ENCODE results near the gene HOMER2. TPM values are rescaled to one million over a fixed set of nuclear protein-coding genes. Genes with fewer than 3 reads are reported as not detected.

HOMER2 gene
- polyA plus RNA-seq, 3 donors = 0.92 to 2.4 (median 1.6) TPM

DNA sequence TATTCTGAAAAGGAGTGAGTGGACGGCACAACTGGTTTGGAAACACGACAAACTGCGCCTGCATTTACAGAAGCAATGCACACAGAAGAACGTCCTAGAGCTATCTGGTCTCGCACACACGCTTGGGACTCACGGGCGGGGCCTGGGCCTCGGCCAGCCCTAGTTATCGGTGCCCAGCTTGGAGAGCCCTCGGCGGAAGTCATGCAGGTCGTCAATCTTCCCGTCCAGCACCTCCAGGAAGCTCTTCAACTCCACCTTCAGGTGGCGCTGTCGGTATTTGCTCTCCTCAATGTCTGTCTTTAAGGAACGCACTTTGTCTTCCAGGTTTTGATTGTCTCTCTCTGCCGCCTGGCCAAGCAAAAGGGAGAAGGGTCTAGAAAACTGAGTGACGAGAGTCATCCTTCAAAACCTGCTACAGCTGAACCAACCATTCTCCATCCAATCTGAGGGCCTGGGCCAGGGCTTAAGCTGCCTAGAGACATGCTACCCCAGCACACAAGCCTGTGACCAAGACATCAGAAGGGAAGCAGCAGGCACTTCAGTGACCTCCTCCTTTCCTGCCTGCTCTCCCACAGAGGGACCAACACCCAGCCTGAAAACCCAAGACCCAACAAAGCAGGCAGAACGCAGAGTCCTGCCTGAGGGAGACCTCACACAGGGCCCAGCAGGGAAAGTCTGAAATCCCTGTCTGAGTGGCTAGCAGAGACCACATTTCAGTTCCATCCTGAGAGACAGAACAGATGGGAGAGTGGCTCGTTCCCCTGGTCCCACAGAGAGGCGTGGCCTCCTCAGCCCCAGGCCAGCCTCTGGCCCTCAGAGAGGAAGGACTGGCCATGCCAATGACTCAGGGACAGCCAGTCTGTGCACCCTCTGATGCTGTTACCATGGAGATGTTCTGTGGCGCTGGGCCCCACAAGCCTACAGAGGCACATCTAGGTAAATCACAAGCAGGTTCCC lies 102.7 kb downstream of the HOMER2 start:
- peak overlapping the region in 5 of 7 donors; percentile 4 to 79 (median 64) for H3K27ac Mint-ChIP-seq
- Histone ChIP-seq H3K36me3 (replicated peaks in 1 of 2; ENCODE audit: control insufficient read depth in 1 of 2, insufficient read depth in 2 of 2, low read length in 2 of 2) (no peaks in the 10 kb centered on the region), H3K27ac (ENCODE audit: low read depth in 1 of 2, low read length in 2 of 2) (peak overlapping the region in 1 of 2 donors; percentile 42), H3K79me2 (ENCODE audit: insufficient read depth, low read length) (no peaks in the 10 kb centered on the region), H4K20me1 (ENCODE audit: insufficient read depth, low read length) (no peaks in the 10 kb centered on the region), H3K9me3 (replicated peaks in 1 of 2; ENCODE audit: control insufficient read depth in 1 of 2, insufficient read depth in 1 of 2, low read length in 2 of 2) (no peaks in the 10 kb centered on the region), H3K9ac (ENCODE audit: insufficient read depth, low read length, poor library complexity, severe bottlenecking) (no peak overlapping the region), H2AFZ (ENCODE audit: insufficient read depth, low read depth, low read length, poor library complexity, severe bottlenecking) (peak overlapping the region; percentile 78), H3K4me2 (replicated peaks; ENCODE audit: extremely low read depth, low read length, poor library complexity, severe bottlenecking) (peak overlapping the region; percentile 46), H3K4me3 (replicated peaks in 1 of 3; ENCODE audit: low read depth in 2 of 3, low read length in 3 of 3) (no peak overlapping the region), H3K4me1 (ENCODE audit: control insufficient read depth in 1 of 2, insufficient read depth in 2 of 2, low read length in 2 of 2) (peaks cover 26 to 28% of the 10 kb centered on the region in 2 donors), H3K27me3 (ENCODE audit: control insufficient read depth in 2 of 2, insufficient read depth in 2 of 2, low read length in 2 of 2) (no peaks in the 10 kb centered on the region)
- no peaks in the 10 kb centered on the region for H3K36me3 Mint-ChIP-seq
- 13% methylated on average over 23 of the region's 23 CpGs for WGBS (ENCODE audit: insufficient coverage)
- peaks cover 26% of the 10 kb centered on the region for H3K4me1 Mint-ChIP-seq
- intact Hi-C loops (cut with micrococcal nuclease) = loop anchor here (5.0 kb wide), 3 partner anchors 38 to 152 kb away; partner anchors contain the start of gene RAMAC (in 1 of the 2)
- peak; percentile 76 to 84 (median 80) for DNase-seq
- no peaks in the 10 kb centered on the region for H3K9me3 Mint-ChIP-seq
- TF ChIP-seq, protein P1, sequence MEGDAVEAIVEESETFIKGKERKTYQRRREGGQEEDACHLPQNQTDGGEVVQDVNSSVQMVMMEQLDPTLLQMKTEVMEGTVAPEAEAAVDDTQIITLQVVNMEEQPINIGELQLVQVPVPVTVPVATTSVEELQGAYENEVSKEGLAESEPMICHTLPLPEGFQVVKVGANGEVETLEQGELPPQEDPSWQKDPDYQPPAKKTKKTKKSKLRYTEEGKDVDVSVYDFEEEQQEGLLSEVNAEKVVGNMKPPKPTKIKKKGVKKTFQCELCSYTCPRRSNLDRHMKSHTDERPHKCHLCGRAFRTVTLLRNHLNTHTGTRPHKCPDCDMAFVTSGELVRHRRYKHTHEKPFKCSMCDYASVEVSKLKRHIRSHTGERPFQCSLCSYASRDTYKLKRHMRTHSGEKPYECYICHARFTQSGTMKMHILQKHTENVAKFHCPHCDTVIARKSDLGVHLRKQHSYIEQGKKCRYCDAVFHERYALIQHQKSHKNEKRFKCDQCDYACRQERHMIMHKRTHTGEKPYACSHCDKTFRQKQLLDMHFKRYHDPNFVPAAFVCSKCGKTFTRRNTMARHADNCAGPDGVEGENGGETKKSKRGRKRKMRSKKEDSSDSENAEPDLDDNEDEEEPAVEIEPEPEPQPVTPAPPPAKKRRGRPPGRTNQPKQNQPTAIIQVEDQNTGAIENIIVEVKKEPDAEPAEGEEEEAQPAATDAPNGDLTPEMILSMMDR (IDR thresholded peaks at IDR 0.05) = peak; percentile 85
- peaks cover 0 to 2% (median 1%) of the 10 kb centered on the region in 3 donors for H3K27me3 Mint-ChIP-seq (ENCODE audit: low read depth in 3 of 3)
- H3K4me3 Mint-ChIP-seq = peak overlapping the region; percentile 60 to 81

DNA sequence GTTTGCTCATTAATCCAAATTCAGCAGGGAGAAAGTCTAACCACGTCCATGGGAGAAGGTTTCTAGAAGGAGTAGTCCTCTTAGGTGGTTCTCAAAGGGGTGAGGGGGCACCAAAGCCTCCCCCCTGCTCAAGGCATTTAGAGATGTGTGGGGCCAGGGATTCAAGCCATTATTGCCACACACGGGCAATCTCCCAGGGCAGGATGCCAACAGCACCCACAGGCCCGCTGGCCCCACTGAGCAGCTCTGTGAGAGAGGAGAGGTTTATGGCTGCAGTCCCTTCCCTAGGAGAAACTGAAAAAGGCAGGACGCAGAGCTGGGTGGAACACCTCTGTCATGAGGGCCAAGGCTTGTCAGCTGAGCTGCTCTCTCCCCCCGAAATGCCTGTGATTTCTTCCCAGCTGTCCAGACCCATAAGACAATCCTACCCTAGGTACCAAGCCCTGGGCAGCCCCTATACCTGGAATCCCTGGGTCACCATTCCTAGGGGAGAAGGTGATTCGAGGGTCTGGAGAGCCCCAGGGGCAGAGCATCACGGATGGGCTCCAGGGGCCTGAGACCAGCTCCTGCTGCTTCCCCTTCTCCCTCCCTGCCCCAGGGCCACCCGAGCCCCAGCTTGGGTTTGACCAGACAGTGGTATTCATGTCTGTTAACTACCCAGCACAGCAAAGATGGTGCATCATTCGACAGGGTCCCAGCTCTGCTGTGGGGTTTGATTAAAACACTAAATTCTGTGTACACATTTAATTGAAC lies 104.1 kb downstream of the HOMER2 start:
- no peaks in the 10 kb centered on the region for H3K79me2 ChIP-seq (ENCODE audit: insufficient read depth, low read length)
- Mint-ChIP-seq H3K36me3 (no peaks in the 10 kb centered on the region), H3K27me3 (ENCODE audit: low read depth in 3 of 3) (peaks cover 0 to 2% (median 1%) of the 10 kb centered on the region in 3 donors), H3K9me3 (peaks cover 0 to 4% (median 0%) of the 10 kb centered on the region in 7 donors), H3K4me1 (peaks cover 30% of the 10 kb centered on the region), H3K27ac (no peak overlapping the region), H3K4me3 (no peak overlapping the region)
- no peak overlapping the region for H3K27ac ChIP-seq (ENCODE audit: low read depth in 1 of 2, low read length in 2 of 2)
- DNase-seq = no peak
- 82% methylated on average over 5 of the region's 9 CpGs for WGBS (ENCODE audit: insufficient coverage)
- intact Hi-C loops (cut with micrococcal nuclease) = loop anchor here (5.0 kb wide), 2 partner anchors 36 to 154 kb away; no protein-coding TSS in a partner anchor
- H3K4me1 ChIP-seq (ENCODE audit: control insufficient read depth in 1 of 2, insufficient read depth in 2 of 2, low read length in 2 of 2) = peaks cover 29 to 33% of the 10 kb centered on the region in 2 donors
- H3K4me3 ChIP-seq (replicated peaks in 1 of 3; ENCODE audit: low read depth in 2 of 3, low read length in 3 of 3) = no peak overlapping the region
- H3K9me3 ChIP-seq (replicated peaks in 1 of 2; ENCODE audit: control insufficient read depth in 1 of 2, insufficient read depth in 1 of 2, low read length in 2 of 2) = peaks cover 0 to 4% of the 10 kb centered on the region in 2 donors
- no peaks in the 10 kb centered on the region for H3K36me3 ChIP-seq (replicated peaks in 1 of 2; ENCODE audit: control insufficient read depth in 1 of 2, insufficient read depth in 2 of 2, low read length in 2 of 2)
- peak overlapping the region; percentile 78 for H2AFZ ChIP-seq (ENCODE audit: insufficient read depth, low read depth, low read length, poor library complexity, severe bottlenecking)
- no peak overlapping the region for H3K4me2 ChIP-seq (replicated peaks; ENCODE audit: extremely low read depth, low read length, poor library complexity, severe bottlenecking)
- no peaks in the 10 kb centered on the region for H4K20me1 ChIP-seq (ENCODE audit: insufficient read depth, low read length)
- no peak overlapping the region for H3K9ac ChIP-seq (ENCODE audit: insufficient read depth, low read length, poor library complexity, severe bottlenecking)
- H3K27me3 ChIP-seq (ENCODE audit: control insufficient read depth in 2 of 2, insufficient read depth in 2 of 2, low read length in 2 of 2) = no peaks in the 10 kb centered on the region
- TF ChIP-seq, protein P1 (IDR thresholded peaks at IDR 0.05) = no peak

All from CD14-positive monocyte (primary cell).